ENCODE results near the gene ZNF281.

- no peak for TF ChIP-seq MAX (IDR thresholded peaks at IDR 0.05; ENCODE audit: low read depth, low read length)
- TF ChIP-seq CTCF (IDR thresholded peaks at IDR 0.05; ENCODE audit: low read depth, low read length): no peak
- no peak for TF ChIP-seq POLR2A (IDR thresholded peaks at IDR 0.05; ENCODE audit: extremely low read depth, insufficient read length)
These were observed 16.4 kb upstream of the ZNF281 start for GRCh38 chr1:200426196-200426595.
